Left lung (tissue), 10 donors: ENCODE data around the gene FZD10. TPM values are rescaled to one million over a fixed set of nuclear protein-coding genes. Genes with fewer than 3 reads are reported as not detected.

ENCODE experiments used
- ATAC-seq: fragments of 200-7000 bp; cut with Tn5 transposase; one replicate; pipeline ENCODE4 v1.9.1; 2020; ENCODE audit warnings: moderate library complexity
- DNase-seq, 4 donors: peaks; one replicate each; pipeline ENCODE4 v3.0.0-alpha.2; 2013 to 2020
- H3K27ac ChIP-seq, 2 donors: fragments of 200-600 bp; sonication (generic) in 1 of 2; one replicate each; pipeline versions ENCODE4 v1.5.0 to v1.8.0; 2020 to 2021
- H3K27me3 ChIP-seq, 2 donors: fragments of 200-600 bp; sonication (generic) in 1 of 2; one replicate each; pipeline versions ENCODE4 v1.5.0 to v1.8.0; 2020 to 2021
- H3K36me3 ChIP-seq, 2 donors: fragments of 200-600 bp; sonication (generic) in 1 of 2; one replicate each; pipeline versions ENCODE4 v1.5.0 to v1.8.0; 2020 to 2021
- H3K4me1 ChIP-seq, 2 donors: fragments of 200-600 bp; one replicate each; pipeline ENCODE4 v1.8.0; 2021
- H3K4me3 ChIP-seq, 2 donors: fragments of 200-600 bp; sonication (generic) in 1 of 2; one replicate each; pipeline versions ENCODE4 v1.5.0 to v1.8.0; 2020 to 2021; ENCODE audit warnings: mild to moderate bottlenecking in 1 of 2
- H3K9me3 ChIP-seq, 2 donors: fragments of 200-600 bp; sonication (generic) in 1 of 2; one replicate each; pipeline versions ENCODE4 v1.5.0 to v1.8.0; 2020 to 2021
- CTCF ChIP-seq, 2 donors: fragments of 200-600 bp; sonication (generic) in 1 of 2; IDR thresholded peaks; one replicate each; pipeline versions ENCODE4 v1.5.0 to v1.8.0; 2021; ENCODE audit warnings: antibody characterized with exemption in 2 of 2
- intact Hi-C, 2 donors: fragments of 100-400 bp; cut with DNase I; formaldehyde crosslinking; loops; one replicate each; pipeline versions ENCODE4 v1.11.2 to v1.14.2; 2022
- polyA plus RNA-seq, 6 donors: library from polyadenylated mRNA; unstranded; fragments of 120-200 nt; gene quantifications; one replicate each; pipeline ENCODE4 v1.2.1, GENCODE V29; 2013; ENCODE audit not compliant: insufficient read length in 6 of 6
- total RNA-seq, 2 donors: library from RNA; stranded (reverse); fragmentation: NEBNext Ultra II Directional; extraction: Animal tissue kit (Norgen Biotek cat#: 25700); gene quantifications; one replicate each; pipeline ENCODE4 v1.2.1, GENCODE V29; 2021
- donor health status: DM: no; HTN: yes; CAD: no.
- donor health status: DM: no; HTN: no; CAD: no.

FZD10 gene
- total and polyA plus RNA-seq, 8 donors = 0.58 to 1.2 (median 0.89) TPM

GRCh38 chr12:130132831-130133511, 29.3 kb upstream of the FZD10 start:
- no peaks in the 10 kb centered on the region for H3K4me1 ChIP-seq
- intact Hi-C loops = no loop called here

GRCh38 chr12:130133851-130134562, 28.3 kb upstream of the FZD10 start:
- no peak for DNase-seq
- Histone ChIP-seq H3K36me3 (no peaks in the 10 kb centered on the region), H3K9me3 (peaks cover 0 to 5% of the 10 kb centered on the region in 2 donors), H3K4me1 (no peaks in the 10 kb centered on the region), H3K27ac (no peak overlapping the region), H3K27me3 (peaks cover 0 to 40% of the 10 kb centered on the region in 2 donors), H3K4me3 (no peak overlapping the region)
- ATAC-seq = no peak
- intact Hi-C loops = no loop called here
- no peak for TF ChIP-seq CTCF (IDR thresholded peaks at IDR 0.05)

More at GRCh38 chr12:130132831-130133511, 29.3 kb upstream of the FZD10 start:
- H3K36me3 ChIP-seq = no peaks in the 10 kb centered on the region
- no peak overlapping the region for H3K27ac ChIP-seq
- TF ChIP-seq CTCF (IDR thresholded peaks at IDR 0.05) = no peak
- H3K4me3 ChIP-seq = no peak overlapping the region
- no peak for DNase-seq
- H3K9me3 ChIP-seq = peaks cover 0 to 6% of the 10 kb centered on the region in 2 donors
- H3K27me3 ChIP-seq = peaks cover 0 to 29% of the 10 kb centered on the region in 2 donors
- ATAC-seq = no peak

GRCh38 chr12:130134563-130134915, 27.7 kb upstream of the FZD10 start:
- no peak for DNase-seq
- intact Hi-C loops = no loop called here
- Histone ChIP-seq H3K9me3 (no peaks in the 10 kb centered on the region), H3K27ac (no peak overlapping the region), H3K36me3 (no peaks in the 10 kb centered on the region), H3K4me3 (no peak overlapping the region), H3K27me3 (peaks cover 0 to 42% of the 10 kb centered on the region in 2 donors), H3K4me1 (no peaks in the 10 kb centered on the region)
- TF ChIP-seq CTCF (IDR thresholded peaks at IDR 0.05) = no peak
- ATAC-seq = no peak

- ATAC-seq = no peak
- Histone ChIP-seq H3K36me3 (no peaks in the 10 kb centered on the region), H3K27ac (no peak overlapping the region), H3K27me3 (peaks cover 0 to 39% of the 10 kb centered on the region in 2 donors), H3K4me1 (no peaks in the 10 kb centered on the region), H3K4me3 (no peak overlapping the region), H3K9me3 (no peaks in the 10 kb centered on the region)
- intact Hi-C loops = no loop called here
- peak in 1 of 4 donors; percentile 33 for DNase-seq
- TF ChIP-seq CTCF (IDR thresholded peaks at IDR 0.05) = no peak
Observed at GRCh38 chr12:130136509-130137039, 25.7 kb upstream of the FZD10 start.
